B cell (primary cell): ENCODE results near the gene SLC39A8.

ENCODE experiments used
- CTCF ChIP-seq: fragments of 200-600 bp; IDR thresholded peaks from one replicate; pipeline ENCODE4 v1.8.0; 2022; ENCODE audit warnings: antibody characterized with exemption, mild to moderate bottlenecking
- EZH2 ChIP-seq: IDR thresholded peaks from 2 replicates; pipeline ENCODE4 v1.6.1; 2012; ENCODE audit warnings: borderline replicate concordance, low read depth, mild to moderate bottlenecking, moderate library complexity, low read length; ENCODE audit not compliant: insufficient read depth, poor library complexity, severe bottlenecking

GRCh38 chr4:102246416-102246815 lies 98.9 kb downstream of the SLC39A8 start:
- TF ChIP-seq CTCF (no peak), EZH2 (no peak)
